Gastrocnemius medialis (tissue), 4 donors: ENCODE measurements around the gene HNRNPF. TPM values are rescaled to one million over a fixed set of nuclear protein-coding genes. Genes with fewer than 3 reads are reported as not detected.

Experiments
- ATAC-seq, 2 donors: fragments of 150-250 bp; one replicate each; pipeline ENCODE4 v1.9.1; 2016
- DNase-seq, 2 donors: peaks; one replicate each; pipeline ENCODE4 v3.0.0-alpha.2; 2019
- H3K27ac ChIP-seq, 4 donors: fragments of 200-600 bp; sonication (generic); 1 replicate in 1 of 4; 2 replicates in 3 of 4; pipeline ENCODE4 v1.5.1; 2016 to 2018; ENCODE audit warnings: mild to moderate bottlenecking in 2 of 4, moderate library complexity in 1 of 4
- H3K27me3 ChIP-seq, 3 donors: fragments of 200-600 bp; sonication (generic) in 2 of 3; 1 replicate in 1 of 3; 2 replicates in 2 of 3; pipeline versions ENCODE4 v1.5.1 to v1.6.0; 2016 to 2019; ENCODE audit warnings: mild to moderate bottlenecking in 1 of 3, moderate library complexity in 1 of 3
- H3K36me3 ChIP-seq, 2 donors: fragments of 200-600 bp; sonication (generic) in 1 of 2; one replicate each; pipeline ENCODE4 v1.5.1; 2017 to 2018
- H3K4me1 ChIP-seq, 2 donors: fragments of 200-600 bp; sonication (generic) in 1 of 2; one replicate each; pipeline ENCODE4 v1.5.1; 2016 to 2017; ENCODE audit warnings: mild to moderate bottlenecking in 2 of 2
- H3K4me3 ChIP-seq, 4 donors: fragments of 200-600 bp; sonication (generic) in 3 of 4; 1 replicate in 1 of 4; 2 replicates in 3 of 4; pipeline ENCODE4 v1.5.1; 2016 to 2019; ENCODE audit warnings: mild to moderate bottlenecking in 2 of 4
- H3K9me3 ChIP-seq, 3 donors: fragments of 200-600 bp; sonication (generic) in 2 of 3; 1 replicate in 1 of 3; 2 replicates in 2 of 3; pipeline ENCODE4 v1.5.1; 2016 to 2019
- CTCF ChIP-seq, 5 experiments: fragments of 450-650 bp in 3 of 5; fragments of 200-600 bp in 2 of 5; sonication (generic) in 2 of 5; IDR thresholded peaks in 4 of 5; conservative IDR thresholded peaks in 1 of 5; 1 replicate in 4 of 5; 2 replicates in 1 of 5; pipeline ENCODE4 v1.5.1; 2016 to 2019; ENCODE audit warnings: antibody characterized with exemption in 5 of 5, mild to moderate bottlenecking in 3 of 5, moderate library complexity in 3 of 5
- POLR2A ChIP-seq, 2 donors: fragments of 450-650 bp; IDR thresholded peaks; one replicate each; pipeline ENCODE4 v1.6.1; 2017; ENCODE audit warnings: antibody characterized with exemption in 2 of 2, mild to moderate bottlenecking in 2 of 2, moderate library complexity in 2 of 2
- in situ Hi-C, 4 donors: fragments of 200-750 bp; cut with MboI; loops; one replicate each; pipeline versions ENCODE4 v1.15.0 to v1.8.0; 2017; ENCODE audit warnings: low sequenced_read_pairs in 4 of 4
- intact Hi-C: fragments of 100-400 bp; cut with DNase I; formaldehyde crosslinking; loops from one replicate; pipeline ENCODE4 v1.15.1; 2023; ENCODE audit warnings: low total_unique reads
- total RNA-seq, 4 donors: library from RNA; depleted of rRNA; stranded (reverse); fragments of >200 nt; gene quantifications; one replicate each; pipeline versions ENCODE4 v1.1.0 to v1.2.3, GENCODE V29; 2016

Gene HNRNPF
- total RNA-seq, 4 donors from 2014 or later, result 69.2 to 111 (median 90.6) TPM

GRCh38 chr10:43387678-43388032, 21.3 kb downstream of the HNRNPF start:
- H3K9me3 ChIP-seq, result no peaks in the 10 kb centered on the region
- H3K27ac ChIP-seq, result no peak overlapping the region
- DNase-seq (peak in 1 of 2 donors; percentile 4), ATAC-seq (no peak)
- H3K27me3 ChIP-seq, result no peaks in the 10 kb centered on the region
- no peak overlapping the region for H3K4me3 ChIP-seq
- intact Hi-C loops (no loop called here), in situ Hi-C loops (no loop called here)
- H3K4me1 ChIP-seq, result peaks cover 10 to 12% of the 10 kb centered on the region in 2 donors
- peaks cover 0 to 69% of the 10 kb centered on the region in 2 donors for H3K36me3 ChIP-seq
- TF ChIP-seq POLR2A (IDR thresholded peaks at IDR 0.05), result no peak
- no peak for TF ChIP-seq CTCF (IDR thresholded peaks at IDR 0.05 in 4 of 5, conservative IDR thresholded peaks at IDR 0.05 in 1 of 5)

- no peaks in the 10 kb centered on the region for H3K27me3 ChIP-seq
- no peak for TF ChIP-seq CTCF (IDR thresholded peaks at IDR 0.05 in 4 of 5, conservative IDR thresholded peaks at IDR 0.05 in 1 of 5)
- no peak for TF ChIP-seq POLR2A (IDR thresholded peaks at IDR 0.05)
- no peaks in the 10 kb centered on the region for H3K9me3 ChIP-seq
- H3K27ac ChIP-seq, result no peak overlapping the region
- H3K4me1 ChIP-seq, result peaks cover 10 to 12% of the 10 kb centered on the region in 2 donors
- DNase-seq, result peak in 1 of 2 donors; percentile 9
- H3K36me3 ChIP-seq, result peaks cover 0 to 64% of the 10 kb centered on the region in 2 donors
- ATAC-seq, result no peak
- intact Hi-C loops (no loop called here), in situ Hi-C loops (no loop called here)
- no peak overlapping the region for H3K4me3 ChIP-seq
These were observed 21.9 kb downstream of the HNRNPF start for GRCh38 chr10:43386981-43387677.

- no peak overlapping the region for H3K27ac ChIP-seq
- ATAC-seq, result no peak
- H3K36me3 ChIP-seq, result peaks cover 0 to 58% of the 10 kb centered on the region in 2 donors
- TF ChIP-seq POLR2A (IDR thresholded peaks at IDR 0.05), result no peak
- no peak for TF ChIP-seq CTCF (IDR thresholded peaks at IDR 0.05 in 4 of 5, conservative IDR thresholded peaks at IDR 0.05 in 1 of 5)
- in situ Hi-C loops, result no loop called here
- no peaks in the 10 kb centered on the region for H3K9me3 ChIP-seq
- H3K4me1 ChIP-seq, result peaks cover 10 to 12% of the 10 kb centered on the region in 2 donors
- DNase-seq, result peak in 1 of 2 donors; percentile 1
- no peaks in the 10 kb centered on the region for H3K27me3 ChIP-seq
- intact Hi-C loops, result no loop called here
- no peak overlapping the region for H3K4me3 ChIP-seq
These were observed 22.4 kb downstream of the HNRNPF start for GRCh38 chr10:43386549-43386948.

GRCh38 chr10:43385412-43386004, 23.5 kb downstream of the HNRNPF start:
- DNase-seq, result no peak
- in situ Hi-C loops, result no loop called here
- ATAC-seq, result no peak
- Histone ChIP-seq H3K4me1 (peaks cover 4 to 7% of the 10 kb centered on the region in 2 donors), H3K9me3 (no peaks in the 10 kb centered on the region), H3K36me3 (peaks cover 0 to 48% of the 10 kb centered on the region in 2 donors), H3K27me3 (no peaks in the 10 kb centered on the region), H3K27ac (no peak overlapping the region), H3K4me3 (no peak overlapping the region)
- TF ChIP-seq CTCF (IDR thresholded peaks at IDR 0.05 in 4 of 5, conservative IDR thresholded peaks at IDR 0.05 in 1 of 5), result no peak
- TF ChIP-seq POLR2A (IDR thresholded peaks at IDR 0.05), result no peak
- intact Hi-C loops, result no loop called here
